ENCODE data around the gene ZMAT5. TPM values are rescaled to one million over a fixed set of nuclear protein-coding genes. Genes with fewer than 3 reads are reported as not detected.

The ZMAT5 gene
- total RNA-seq, 1 donor from 2014 or later = 13.8 TPM

DNA sequence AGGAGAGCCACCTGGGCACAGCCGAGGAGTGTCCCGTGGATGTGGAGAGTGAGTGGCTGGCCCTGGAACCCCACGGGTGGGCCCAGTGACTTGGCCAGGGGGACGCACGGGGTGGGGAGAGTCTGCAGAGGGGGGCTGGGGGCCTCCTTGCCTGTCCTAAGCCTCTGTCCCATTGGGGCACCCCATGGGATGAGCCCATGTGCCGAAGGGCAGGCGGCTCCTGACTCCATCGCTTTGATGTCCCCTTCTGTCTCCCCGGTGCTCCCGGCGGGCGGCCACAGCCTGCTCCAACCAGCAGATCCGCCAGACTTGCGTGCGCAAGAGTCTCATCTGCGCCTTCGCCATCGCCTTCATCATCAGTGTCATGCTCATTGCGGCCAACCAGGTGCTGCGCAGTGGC, 37.6 kb downstream of the ZMAT5 start:
- no peak for DNase-seq

DNA sequence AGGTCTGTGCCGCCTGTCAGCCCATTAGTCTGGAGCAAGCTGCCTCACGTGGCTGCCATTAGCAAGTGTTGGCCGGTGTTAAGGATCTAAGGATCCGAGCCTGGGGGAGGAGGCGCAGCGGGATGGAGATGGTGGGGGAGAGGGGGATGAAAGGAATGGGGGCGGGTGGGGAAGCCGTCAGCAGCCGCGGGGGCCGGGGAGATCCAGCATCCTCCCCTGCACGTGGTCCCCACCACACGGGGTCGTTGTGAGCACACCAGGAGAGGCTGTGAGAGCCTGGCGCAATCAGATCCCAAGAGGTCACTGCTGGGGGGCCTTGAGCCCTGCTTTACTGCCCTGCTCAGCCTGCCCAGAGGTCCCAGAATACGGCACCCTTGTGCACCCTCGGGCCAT, 39.7 kb downstream of the ZMAT5 start:
- peak; percentile 37 for DNase-seq

GRCh38 chr22:29726512-29727130, 40.2 kb downstream of the ZMAT5 start:
- no peak for DNase-seq

DNA sequence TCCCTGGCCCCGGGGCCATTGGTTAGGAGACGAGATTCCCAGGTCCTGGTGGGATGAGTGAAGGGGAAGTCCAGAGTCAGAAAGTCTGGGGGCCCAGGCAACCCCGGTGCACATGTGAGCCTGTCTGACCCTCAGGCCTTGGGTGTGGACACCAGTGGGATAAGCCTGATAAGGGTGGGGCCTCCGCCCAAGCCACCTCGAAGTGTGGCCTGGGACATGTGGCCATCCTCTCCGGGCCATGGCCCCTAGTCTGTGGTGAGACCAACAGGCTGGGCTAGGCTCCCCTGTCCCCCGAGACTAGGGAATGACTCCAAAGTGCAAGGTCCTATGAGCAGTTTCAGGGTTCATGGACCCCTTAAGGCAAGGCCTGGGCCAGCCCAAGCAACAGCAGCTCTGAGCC, 40.7 kb downstream of the ZMAT5 start:
- DNase-seq = no peak

GRCh38 chr22:29724843-29725242, 42.0 kb downstream of the ZMAT5 start:
- no peak for DNase-seq

DNA sequence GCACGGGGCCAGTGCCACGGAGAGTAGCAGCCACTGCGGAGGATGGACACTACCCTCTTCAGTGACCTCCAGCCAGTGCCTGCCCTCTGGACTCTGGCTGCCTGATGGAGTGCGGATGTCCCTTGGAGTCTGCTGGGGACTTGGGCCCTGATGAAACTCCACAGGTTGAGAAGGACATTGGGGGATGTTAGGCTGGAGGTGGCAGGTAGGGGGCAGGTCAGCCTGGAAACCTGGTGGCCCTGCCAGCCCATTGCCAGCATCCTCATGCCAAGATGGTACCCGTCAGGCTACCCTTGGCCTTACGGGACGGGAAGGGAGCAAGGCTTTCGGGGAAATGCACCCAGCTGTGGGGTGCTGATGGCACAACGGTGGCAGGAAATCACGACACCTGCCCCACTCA, 43.0 kb downstream of the ZMAT5 start:
- DNase-seq = no peak

GRCh38 chr22:29722587-29722986, 44.2 kb downstream of the ZMAT5 start:
- no peak for DNase-seq

DNA sequence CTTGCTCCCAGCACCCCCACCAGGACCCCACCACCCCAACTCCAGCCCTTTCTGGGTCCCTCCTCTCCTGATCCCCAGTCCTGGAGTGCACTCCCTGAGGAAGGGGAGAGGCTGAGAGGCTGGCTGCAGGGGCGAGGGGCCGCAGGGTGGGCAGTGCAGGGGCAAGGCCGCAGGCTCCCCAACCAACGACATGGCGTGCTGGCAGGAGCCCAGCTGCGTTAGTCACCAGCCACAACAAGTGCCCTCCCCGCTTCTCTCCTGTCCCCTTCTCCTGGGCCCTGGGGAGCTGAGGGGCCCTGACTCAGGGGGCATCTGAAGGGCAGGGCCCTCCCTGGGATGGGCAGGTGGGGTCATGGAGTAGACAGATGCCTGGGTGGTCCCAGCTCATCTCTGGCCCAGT, 44.7 kb downstream of the ZMAT5 start:
- no peak for DNase-seq

- no peak for DNase-seq
Measured at GRCh38 chr22:29720811-29721323, 45.9 kb downstream of the ZMAT5 start.

GRCh38 chr22:29719899-29720645, 46.7 kb downstream of the ZMAT5 start, which contains the start of gene CABP7:
Gene CABP7, plus strand, starts transcription at chr22:29720003. Its CDS starts 422 bp downstream, at chr22:29720425.
- DNase-seq = peak; percentile 15

DNA sequence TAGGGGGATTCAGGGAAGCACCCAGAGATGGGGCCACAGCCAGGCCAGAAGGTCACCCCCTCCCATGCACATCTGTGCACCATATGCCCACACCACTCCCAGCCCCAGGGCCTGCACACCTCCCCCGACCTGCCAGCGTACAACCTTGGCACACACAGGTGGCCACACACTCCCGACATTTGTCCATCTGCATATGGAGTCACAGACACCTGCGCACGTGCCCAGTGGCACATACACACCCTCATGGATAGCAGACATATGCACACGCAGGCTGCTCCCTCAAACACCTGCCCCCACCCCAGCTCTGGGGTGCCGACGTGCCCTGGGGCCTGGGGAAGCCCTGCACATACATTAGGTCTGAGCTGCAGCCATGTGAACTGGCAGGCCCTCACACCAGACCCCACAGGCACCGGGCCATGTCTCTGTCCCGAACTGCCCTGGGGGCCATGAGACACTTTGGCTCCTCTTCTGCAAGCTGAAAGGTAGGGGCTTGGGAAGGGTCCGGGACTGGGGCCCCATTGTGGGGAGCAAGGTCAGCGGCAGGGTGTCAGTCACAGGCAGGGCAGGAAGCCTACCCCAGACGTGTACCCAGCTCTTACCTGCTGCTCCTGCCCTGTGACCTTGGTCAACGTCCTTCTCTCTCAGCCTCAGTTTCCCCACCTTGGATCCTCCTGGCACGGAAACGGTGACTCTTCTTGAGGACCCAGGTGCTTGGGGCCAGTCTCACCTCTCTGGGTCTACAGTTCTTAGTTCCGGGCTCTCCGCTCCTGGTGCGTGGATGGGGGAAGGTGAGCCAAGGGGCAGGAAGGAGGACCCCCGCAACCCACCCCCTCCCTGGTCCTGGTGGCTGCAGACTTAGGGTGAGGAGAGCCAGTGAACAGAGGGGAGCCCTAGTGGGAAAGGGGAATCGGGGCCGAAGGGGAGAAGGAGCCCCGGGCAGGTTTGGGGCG, 47.6 kb downstream of the ZMAT5 start:
- DNase-seq = no peak

- no peak for DNase-seq
Measured at GRCh38 chr22:29717789-29718188, 49.0 kb downstream of the ZMAT5 start.

DNA sequence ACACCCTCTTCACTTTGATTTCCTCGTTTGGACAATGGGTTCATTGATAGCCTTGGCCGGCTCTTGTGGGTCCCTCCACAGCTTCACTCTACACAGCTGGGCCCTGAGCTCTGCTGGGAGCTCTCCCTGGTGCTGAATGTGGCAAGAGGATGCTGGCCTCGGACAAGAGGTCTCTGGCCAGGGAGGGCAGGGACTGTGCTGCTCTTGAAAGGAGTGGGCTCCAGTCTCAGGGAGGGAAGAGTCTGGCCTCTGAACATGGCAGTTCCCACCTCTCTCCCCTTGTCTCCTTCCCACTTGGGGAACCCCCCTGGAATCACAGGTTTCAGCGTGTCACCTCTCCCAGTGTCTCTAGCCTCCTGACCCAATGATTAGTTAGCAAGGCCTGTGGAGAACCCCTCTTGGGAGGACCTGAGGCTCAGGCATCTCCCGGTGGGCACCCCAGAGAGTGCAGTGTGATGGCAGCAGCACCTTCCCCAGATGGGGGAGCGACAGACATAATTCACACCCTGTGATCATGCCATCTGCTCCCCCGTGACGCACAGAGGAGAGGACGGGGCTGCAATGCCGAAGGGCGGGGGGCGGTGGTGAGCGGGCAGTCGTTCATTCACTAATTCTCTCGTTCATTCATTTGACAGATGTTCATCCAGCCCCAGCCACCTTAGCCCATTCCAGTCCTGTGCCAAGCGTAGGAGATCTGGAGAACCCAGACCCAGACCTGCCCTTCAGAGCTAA, 49.8 kb downstream of the ZMAT5 start:
- peak; percentile 92 for DNase-seq

GRCh38 chr22:29715705-29716104, 51.1 kb downstream of the ZMAT5 start:
- no peak for DNase-seq

- peak; percentile 40 for DNase-seq
Measured at GRCh38 chr22:29715240-29715639, 51.6 kb downstream of the ZMAT5 start.

- no peak for DNase-seq
Measured at GRCh38 chr22:29713156-29713727, 53.6 kb downstream of the ZMAT5 start.

- no peak for DNase-seq
Measured at GRCh38 chr22:29712119-29712518, 54.7 kb downstream of the ZMAT5 start.

DNA sequence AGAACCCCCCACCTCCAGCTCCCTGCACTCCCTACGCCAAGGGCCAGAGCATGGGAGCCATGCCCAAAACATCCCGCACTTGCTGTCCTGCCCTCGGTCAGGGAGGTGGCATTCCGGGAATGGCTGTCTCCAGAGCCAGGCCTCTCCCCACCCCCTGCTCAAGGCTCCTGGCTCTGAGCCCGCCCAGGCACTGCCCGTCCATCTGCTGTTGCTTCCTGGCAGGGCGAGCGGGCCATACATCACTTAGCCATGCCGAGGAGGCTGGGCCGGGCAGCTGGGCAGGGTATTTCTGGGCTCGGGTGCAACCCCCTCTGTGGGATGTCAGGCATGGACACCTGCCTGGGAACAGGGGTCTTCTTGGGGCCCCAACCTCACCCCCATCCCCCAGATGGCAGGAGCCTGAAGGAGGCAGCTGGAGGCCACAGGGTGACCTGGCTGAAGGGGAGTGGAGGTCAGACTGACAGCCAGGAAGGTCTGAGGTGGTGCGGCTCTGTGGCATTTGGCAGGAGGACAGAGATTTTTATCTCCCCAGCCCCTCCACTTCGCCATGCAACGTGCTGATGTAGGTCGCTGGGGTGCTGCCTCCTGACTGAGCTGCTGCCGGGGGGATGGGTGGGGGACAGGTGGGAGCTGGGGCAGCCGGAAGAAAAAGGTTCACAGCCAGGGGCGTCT, 55.7 kb downstream of the ZMAT5 start:
- peak; percentile 89 for DNase-seq

GRCh38 chr22:29710193-29710592, 56.6 kb downstream of the ZMAT5 start:
- no peak for DNase-seq

GRCh38 chr22:29707471-29707870, 59.3 kb downstream of the ZMAT5 start:
- DNase-seq = no peak

DNA sequence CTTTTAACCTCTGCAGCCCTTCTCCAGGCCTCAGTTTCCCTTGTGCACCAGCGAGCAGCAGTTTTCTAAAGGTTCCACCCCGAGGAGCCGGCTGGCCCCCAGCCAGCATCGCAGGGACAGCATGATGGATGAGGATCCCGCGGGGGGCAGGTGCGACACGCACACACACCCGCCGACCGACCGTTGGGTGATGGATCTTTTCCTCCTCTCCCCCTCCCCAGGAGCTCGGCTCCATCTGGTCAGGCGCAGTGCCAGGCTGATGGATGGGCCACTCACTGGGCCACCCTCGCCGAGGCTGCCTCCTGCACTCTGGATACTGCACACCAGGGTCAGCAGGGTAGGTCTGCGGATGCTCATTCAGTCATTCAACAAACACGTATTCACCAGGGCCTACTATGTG, 59.8 kb downstream of the ZMAT5 start:
- DNase-seq = peak; percentile 16
